ENCODE measurements around the gene IL21R.
"Not testable (repeated sequence)": the region's sequence is repeated elsewhere in the genome, so short reads cannot be mapped to it uniquely, and the experiment has no call there.

The IL21R gene

DNA sequence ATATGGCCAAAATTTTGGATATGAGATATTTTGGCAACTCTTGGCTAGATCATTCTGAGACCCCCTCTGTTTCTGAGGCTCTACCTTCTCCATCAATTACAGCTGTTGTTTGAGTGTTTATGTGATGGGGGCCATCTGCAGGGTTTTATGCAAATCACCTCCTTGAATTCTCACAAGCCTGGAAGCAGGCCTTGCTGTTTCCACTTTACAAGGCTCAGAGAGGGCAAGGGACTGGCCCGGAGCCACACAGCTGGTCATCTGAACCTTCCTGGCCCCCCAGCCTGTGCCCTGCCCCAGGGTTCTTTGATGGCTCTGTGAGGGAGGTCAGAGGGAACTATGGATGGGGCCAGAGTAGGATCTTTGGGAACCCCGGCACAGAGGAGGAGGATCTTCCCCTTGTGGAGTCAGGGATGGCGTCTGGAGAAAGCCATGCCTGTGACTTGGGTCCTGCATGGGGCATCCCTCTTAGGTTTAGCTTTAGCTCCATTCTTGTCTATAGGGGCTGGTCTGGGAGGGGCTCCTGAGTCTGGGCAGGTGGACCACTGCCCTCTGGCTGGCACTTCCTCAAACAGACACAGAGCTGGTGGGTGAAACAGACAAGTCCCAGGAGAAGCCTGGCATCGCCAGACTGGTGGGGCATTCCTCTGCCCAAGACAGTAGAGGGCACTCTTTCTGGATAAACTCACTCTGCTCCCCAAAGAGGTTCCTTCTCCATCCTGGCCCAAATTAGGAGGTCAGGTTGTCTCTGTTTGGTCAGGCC lies 26.2 kb downstream of the IL21R start:
- DNase-seq = no peak

DNA sequence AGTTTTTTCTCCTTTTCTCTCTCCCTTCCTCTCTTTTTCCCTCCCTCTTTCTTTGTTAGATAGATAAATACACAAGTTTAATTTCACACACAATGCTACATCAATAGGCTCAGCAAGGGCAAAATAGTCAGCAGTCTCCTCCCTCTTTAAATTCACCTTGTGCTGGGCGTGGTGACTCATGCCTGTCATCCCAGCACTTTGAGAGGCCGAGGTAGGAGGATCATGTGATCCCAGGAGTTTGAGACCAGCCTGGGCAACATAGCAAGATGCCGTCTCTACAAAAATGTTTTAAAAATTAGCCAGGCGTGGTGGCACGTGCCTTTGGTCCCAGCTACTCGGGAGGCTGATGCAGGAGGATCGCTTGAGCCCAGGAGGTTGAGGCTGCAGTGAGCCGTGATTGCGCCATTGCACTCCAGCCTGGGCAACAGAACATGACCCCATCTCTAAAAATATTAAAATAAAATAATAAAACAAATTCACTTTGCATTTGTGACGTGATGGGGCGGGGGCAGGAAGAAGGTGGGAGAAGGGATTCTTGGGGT lies 27.4 kb downstream of the IL21R start:
- DNase-seq = no peak

DNA sequence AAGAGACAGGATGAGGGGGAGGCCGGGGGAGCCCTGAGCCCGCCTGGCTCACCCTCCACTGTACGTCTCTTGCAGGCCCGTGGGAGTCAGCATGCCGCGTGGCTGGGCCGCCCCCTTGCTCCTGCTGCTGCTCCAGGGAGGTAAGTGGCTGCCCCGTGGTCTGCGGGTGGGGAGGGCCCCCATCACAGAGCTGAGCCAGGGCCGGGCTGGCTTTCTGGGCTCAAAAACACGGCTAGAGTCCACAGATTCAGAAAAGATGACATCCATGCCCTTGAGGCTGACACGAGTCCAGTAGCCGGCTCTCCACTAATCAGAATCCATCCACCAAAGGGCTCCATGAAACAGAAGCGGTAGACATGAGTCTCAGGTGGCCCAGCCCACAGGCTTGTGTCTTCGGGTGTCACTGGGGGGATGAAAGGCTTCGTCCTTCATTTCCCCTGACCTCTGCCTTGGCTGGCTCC lies 28.0 kb downstream of the IL21R start:
- DNase-seq = no peak

DNA sequence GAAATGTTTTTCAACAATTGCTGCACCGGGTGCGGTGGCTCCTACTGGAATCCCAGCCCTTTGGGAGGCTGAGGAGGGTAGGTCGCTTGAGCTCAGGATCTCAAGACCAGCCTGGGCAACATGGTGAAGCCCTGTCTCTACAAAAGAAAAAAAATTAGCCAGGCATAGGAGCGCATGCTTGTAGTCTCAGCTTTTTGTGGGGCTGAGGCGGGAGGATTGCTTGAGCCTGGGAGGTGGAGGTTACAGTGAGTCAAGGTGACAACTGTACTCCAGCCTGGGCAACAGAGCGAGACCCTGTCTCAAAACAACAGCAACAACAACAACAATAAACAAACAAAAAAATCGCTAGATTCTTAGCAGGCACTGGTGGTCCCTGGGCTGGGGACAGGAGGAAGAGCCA lies 28.5 kb downstream of the IL21R start:
- DNase-seq = no peak

DNA sequence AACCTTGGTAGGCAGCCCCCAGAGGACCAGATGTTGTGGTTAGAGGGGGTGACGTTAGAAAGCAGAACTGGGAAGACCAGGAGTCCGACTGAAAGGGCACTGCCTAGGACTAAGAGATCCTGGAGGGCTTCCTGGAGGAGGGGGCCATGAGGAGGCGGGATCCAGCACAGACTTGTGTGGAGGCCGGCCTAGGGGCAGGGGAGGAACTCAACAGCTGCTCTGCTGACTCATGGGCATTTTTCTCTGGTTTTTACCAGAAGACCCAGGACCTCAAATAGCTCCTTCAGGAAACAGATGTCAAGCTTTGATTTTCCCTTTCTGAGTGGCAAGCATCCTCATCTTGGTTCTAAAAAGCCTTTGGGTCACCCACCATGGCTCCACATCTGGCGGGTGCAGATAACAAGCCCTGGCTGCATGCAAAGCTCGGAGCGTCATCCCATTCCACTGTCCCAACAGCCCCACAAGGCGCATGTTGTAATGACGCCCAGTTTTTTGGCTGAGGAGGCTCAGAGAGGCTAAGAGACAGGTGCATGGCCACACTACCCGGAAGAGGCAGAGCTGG lies 29.0 kb downstream of the IL21R start:
- no peak for DNase-seq

- DNase-seq = no peak
Measured at GRCh38 chr16:27431773-27432532, 30.0 kb downstream of the IL21R start.

GRCh38 chr16:27432558-27432957 lies 30.6 kb downstream of the IL21R start:
- no peak for DNase-seq

DNA sequence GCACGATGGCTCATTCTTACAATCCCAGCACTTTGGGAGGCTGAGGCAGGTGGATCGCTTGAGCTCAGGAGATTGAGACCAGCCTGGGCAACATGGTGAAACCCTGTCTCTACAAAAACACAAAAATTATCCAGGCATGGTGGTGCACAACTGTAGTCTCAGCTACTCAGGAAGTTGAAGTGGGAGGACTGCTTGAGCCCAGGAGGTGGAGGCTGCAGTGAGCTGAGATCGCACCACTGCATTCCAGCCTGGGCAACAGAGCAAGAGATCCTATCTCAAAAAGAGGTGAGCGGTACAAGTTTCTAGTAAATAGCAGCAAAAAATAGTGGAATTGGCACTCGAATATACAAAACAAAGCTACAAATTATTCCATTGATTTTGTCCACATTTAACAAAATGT lies 31.2 kb downstream of the IL21R start:
- not testable (repeated sequence) for DNase-seq

DNA sequence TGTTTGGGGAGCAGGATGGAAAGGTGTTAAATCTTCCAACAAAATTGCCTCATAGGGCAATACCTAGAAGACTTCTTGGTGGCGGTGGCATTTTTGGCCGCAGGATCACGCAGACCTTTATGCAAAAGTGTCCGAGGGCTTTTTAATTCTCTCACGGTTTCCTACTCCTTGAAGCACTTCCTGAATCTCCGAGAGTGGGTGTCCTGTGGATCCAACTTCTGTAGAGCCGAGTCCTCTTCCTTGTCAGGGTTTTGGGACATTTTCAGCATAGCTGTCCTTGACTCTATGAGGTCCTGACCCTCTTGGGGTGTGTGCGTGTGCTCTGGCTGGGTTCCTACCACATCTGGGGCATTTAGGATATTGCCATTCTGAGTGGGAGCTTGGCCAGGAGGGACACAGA lies 31.7 kb downstream of the IL21R start:
- no peak for DNase-seq

DNA sequence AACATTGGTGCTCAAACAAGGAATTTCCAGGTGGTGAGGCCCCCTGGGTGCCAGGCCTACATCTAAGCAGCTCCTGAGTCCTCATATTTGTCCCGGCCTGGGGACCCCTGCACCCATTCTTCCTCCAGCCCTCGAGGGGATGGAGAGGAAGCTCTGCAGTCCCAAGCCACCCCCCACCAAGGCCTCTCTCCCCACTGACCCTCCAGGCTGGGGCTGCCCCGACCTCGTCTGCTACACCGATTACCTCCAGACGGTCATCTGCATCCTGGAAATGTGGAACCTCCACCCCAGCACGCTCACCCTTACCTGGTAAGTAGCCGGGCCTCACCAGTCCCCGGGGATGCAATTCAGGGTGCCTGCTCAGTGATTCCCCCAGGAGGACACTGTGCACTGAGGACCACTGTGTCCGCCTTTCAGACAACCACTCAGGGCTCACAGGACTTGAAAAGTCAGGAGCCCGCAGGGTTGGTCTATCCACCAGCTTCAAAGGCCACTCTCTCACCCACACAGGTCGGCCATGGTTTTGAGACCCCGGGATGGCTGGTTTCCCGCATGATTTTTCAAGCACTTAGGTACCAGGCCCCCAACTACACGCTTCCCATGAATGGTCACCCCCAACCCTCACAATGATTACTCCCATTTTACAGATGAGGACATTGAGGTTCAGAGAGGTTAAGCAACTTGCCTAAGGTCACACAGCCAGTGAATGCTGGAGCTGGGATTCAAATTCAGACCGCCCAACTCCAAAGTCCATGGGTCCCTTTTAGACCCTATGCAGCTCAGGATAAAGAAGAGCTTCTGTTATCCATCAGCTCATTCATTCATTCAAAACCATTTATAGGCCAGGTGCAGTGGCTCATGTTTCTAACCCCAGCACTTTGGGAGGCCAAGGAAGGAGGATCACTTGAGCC lies 32.4 kb downstream of the IL21R start:
- no peak for DNase-seq

DNA sequence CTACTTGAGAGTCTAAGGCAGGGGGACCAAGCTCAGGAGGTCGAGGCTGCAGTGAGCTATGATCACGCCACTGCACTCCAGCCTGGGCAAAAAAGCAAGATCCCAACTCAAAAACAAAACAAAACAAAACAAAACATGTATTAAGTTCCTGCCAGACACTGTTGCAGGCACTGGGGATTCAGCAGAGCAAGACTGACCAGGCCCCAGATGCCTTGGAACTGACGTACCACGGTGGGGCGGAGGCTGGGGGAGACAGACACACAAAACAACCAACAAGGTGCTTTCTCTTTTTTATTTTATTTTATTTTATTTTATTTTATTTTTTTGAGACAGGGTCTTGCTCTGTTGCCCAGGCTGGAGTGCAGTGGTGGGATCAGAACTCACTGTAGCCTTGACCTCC lies 33.2 kb downstream of the IL21R start:
- not testable (repeated sequence) for DNase-seq

GRCh38 chr16:27436065-27436464 lies 34.1 kb downstream of the IL21R start:
- DNase-seq = no peak

DNA sequence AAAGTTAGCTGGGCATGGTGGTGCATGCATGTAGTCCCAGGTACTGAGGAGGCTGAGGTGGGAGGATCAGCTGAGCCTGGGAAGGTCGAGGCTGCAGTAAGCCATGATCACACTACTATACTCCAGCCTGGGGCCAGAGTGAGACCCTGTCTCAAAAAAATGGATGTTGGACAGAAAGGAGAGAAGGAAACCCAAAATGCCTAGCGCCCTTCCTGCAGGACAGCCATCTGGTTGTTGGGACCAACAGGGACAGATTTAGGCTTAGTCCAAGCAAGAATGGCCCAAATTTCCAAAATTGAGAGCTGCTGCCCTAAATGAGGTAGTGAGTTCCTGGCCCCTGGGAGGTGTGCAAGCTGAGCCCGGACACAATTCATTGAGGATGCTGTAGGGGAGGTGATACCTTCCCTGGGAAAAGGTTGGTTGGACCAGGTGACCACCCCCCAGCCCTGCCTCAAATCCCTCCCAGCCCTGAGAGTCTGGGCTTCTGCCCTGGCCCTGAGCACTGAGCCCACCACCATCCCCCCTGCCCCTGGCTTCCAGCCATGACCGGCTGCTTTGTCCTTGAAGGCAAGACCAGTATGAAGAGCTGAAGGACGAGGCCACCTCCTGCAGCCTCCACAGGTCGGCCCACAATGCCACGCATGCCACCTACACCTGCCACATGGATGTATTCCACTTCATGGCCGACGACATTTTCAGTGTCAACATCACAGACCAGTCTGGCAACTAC lies 35.1 kb downstream of the IL21R start:
- no peak for DNase-seq

DNA sequence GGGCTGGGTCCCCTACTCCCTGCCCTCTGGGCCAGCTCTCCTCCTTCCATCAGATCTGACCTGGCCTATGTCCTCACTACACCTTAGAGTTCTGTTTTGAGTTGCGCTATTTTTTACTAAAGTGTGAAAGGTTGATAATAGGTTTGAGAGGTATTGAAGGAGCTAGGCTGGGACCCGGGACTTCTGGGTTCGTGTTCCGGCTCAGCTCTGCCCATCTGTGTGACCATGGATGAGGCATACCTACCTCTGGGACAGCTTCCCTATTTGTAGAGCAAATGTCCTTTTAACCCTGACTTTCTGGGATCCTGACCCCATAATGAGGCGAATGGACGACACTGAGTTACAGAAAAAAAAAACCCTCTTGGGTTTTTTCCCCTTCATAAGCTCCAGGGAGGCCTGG lies 36.0 kb downstream of the IL21R start:
- DNase-seq = no peak

DNA sequence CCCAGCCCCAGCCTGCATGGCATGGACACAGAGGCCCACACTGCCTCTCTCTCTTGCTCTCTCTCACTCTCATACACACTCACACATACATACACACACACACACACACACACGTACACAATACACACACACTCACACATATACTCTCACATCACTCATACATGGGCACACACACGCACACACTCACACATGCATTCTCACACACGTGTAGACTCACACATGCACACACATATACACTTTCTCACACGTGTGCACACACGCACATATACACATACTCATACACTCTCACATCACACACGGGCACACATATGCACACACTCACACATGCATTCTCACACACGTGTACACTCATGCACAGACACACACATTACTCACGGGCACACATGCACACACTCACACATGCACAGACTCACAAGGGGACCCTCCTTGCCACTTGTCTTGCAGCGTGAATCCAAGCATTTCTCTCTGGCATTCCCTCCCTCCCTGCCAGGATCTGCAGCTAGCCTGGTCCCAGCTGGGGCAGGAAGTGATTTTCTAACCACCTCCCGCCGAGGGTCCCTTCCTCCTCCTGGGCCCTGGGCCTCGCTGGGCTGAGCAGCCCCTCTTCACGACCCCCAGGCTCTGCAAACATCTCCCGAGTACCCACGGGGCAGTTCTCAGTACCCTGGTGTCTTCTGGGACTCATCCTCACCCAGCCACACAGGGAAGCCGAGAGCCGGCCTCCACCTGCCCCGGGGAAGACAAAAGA lies 37.5 kb downstream of the IL21R start:
- DNase-seq = no peak

- DNase-seq = no peak
Measured at GRCh38 chr16:27441276-27441675, 39.3 kb downstream of the IL21R start.

DNA sequence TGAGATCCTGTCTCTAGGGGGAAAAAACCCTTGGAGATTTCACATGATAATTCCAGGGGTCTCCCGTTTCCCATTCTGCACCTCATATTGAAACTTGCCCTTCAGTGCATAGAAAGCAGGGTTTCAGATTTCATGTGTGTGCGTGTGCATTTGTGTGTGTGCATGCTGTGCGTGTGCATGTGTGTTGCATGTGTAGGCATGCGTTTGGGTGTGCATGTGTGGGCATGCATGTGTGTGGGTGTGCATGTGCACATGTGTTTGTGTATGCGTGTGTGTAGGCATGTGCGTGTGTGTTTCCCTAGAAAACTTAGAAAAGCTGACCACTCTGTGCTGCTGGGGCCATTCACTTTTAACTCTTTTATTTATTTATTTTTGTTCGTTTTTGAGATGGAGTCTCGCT lies 40.0 kb downstream of the IL21R start:
- no peak for DNase-seq

DNA sequence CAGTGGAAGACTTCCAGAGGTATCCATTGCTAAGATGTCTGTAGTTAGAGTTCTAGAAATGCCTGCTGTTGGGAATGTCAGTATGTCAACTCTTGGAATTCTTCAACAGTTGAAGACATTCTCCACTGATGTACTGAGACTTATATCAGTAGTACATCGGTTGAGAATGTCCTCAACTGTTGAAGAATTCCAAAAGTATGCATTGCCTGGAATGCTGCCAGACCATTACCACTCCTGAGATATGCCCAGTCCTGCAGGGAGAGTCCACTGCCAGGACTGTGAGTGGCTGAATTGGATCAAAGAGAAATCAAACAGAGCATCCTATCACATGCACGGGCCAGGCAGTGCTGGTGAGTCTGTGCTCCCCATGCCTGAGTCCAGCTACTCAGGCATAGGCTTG lies 42.0 kb downstream of the IL21R start:
- DNase-seq = no peak

DNA sequence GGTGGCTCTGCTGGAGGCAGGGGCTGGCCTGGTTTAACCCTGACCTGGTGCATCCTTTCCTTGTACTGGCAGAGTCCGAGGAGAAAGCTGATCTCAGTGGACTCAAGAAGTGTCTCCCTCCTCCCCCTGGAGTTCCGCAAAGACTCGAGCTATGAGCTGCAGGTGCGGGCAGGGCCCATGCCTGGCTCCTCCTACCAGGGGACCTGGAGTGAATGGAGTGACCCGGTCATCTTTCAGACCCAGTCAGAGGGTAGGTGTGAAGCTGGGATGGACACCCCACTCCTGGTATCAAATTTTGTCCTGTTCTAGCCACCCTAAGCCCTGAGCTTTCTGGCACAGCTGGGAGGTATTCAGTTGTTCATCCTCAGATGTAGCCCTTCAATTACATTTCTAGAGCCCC lies 42.5 kb downstream of the IL21R start:
- DNase-seq = no peak

DNA sequence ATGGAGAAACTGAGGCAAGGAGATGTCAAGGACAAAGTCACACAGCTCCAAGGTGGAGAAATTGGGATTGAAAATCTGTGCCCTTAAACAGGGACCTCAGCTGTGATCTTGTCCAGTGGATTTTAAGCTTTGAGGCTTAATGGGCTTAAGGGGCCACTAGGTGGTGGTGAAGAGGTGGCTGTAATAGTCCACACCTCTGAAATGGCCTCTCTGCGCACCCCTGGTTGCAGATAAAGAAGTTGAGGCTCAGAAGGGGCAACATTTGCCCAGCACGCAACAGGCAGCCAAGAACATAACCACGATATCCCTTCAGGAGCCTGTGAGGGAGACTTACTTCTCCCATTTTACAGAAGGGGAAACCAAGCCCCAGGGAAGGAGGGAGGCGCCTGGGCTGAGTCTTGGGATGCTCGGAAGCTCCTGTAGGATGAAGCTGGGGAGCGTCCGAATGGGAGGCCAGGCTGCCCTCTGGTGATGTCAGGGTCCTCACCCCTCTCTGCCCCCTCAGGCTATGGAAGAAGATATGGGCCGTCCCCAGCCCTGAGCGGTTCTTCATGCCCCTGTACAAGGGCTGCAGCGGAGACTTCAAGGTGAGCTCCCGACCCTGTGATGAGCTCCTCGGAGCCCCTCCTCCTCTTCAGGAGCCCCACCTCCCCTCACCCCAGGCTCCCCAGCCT lies 43.7 kb downstream of the IL21R start:
- DNase-seq = no peak

Data from C1 segment of cervical spinal cord (tissue), 14 donors.